Small intestine (tissue), 7 donors: ENCODE data around the gene TNFRSF8. TPM values are rescaled to one million over a fixed set of nuclear protein-coding genes. Genes with fewer than 3 reads are reported as not detected.

ENCODE experiments used
- DNase-seq, 2 donors: peaks; one replicate each; pipeline versions ENCODE4 v3.0.0 to v3.0.0-alpha.2; 2013
- FAIRE-seq: peaks from 2 replicates; lab custom pipeline; 2012; peaks lifted over from hg19 to GRCh38; lab: Jason Lieb, UNC
- H3K27ac ChIP-seq, 3 donors: one replicate each; pipeline ENCODE4 v1.5.1; 2013; ENCODE audit warnings: low read length in 2 of 3, mild to moderate bottlenecking in 2 of 3, control low read depth in 1 of 3, inconsistent platforms in 1 of 3, low read depth in 1 of 3, moderate library complexity in 1 of 3
- H3K27me3 ChIP-seq, 3 donors: one replicate each; pipeline ENCODE4 v1.6.1; 2013; ENCODE audit warnings: low read length in 3 of 3, inconsistent platforms in 1 of 3; ENCODE audit not compliant: control insufficient read depth in 3 of 3, insufficient read depth in 3 of 3
- H3K36me3 ChIP-seq, 3 donors: one replicate each; pipeline ENCODE4 v1.6.1; 2013; ENCODE audit warnings: low read length in 3 of 3, inconsistent platforms in 1 of 3, low read depth in 1 of 3, mild to moderate bottlenecking in 1 of 3, moderate library complexity in 1 of 3; ENCODE audit not compliant: control insufficient read depth in 3 of 3, insufficient read depth in 2 of 3
- H3K4me1 ChIP-seq, 3 donors: one replicate each; pipeline ENCODE4 v1.6.1; 2013; ENCODE audit warnings: low read length in 2 of 3, inconsistent platforms in 1 of 3, low read depth in 1 of 3, mild to moderate bottlenecking in 1 of 3, moderate library complexity in 1 of 3; ENCODE audit not compliant: control insufficient read depth in 3 of 3, insufficient read depth in 2 of 3
- H3K4me3 ChIP-seq, 3 donors: one replicate each; pipeline ENCODE4 v1.5.1; 2013; ENCODE audit warnings: low read length in 3 of 3, control low read depth in 1 of 3, inconsistent platforms in 1 of 3, low read depth in 1 of 3, mild to moderate bottlenecking in 1 of 3, moderate library complexity in 1 of 3
- H3K9me3 ChIP-seq, 2 donors: one replicate each; pipeline ENCODE4 v1.6.1; 2013; ENCODE audit warnings: low read depth in 1 of 2, low read length in 1 of 2; ENCODE audit not compliant: control insufficient read depth in 2 of 2, insufficient read depth in 1 of 2
- WGBS, 3 donors: extraction: QIAGEN DNeasy Blood & Tissue Kit; methylation state at CpG; one replicate each; pipeline ENCODE4 v1.1.7; 2013; 5-methylcytosine and 5-hydroxymethylcytosine counted together
- polyA plus RNA-seq, 4 donors: library from polyadenylated mRNA; stranded (reverse) in 3 of 4; unstranded in 1 of 4; fragments of 200-250 nt in 3 of 4; fragments of 120-200 nt in 1 of 4; gene quantifications; one replicate each; pipeline versions ENCODE4 v1.2.1 to v1.2.3, GENCODE V29; 2013
- donor health status: healthy with polysubstance abuse.
- donor health status: control.
- donor health status: control.
- donor health status: Bipolar disorder and iron deficiency.
- donor health status: healthy.

The TNFRSF8 gene
- polyA plus RNA-seq, 4 donors = 0.10 to 2.1 (median 0.54) TPM; not detected in 1

GRCh38 chr1:12082988-12083387, 19.9 kb downstream of the TNFRSF8 start:
- peaks cover 0 to 4% (median 0%) of the 10 kb centered on the region in 3 donors for H3K27me3 ChIP-seq
- 85 to 92% (median 91%) methylated on average over 4 of the region's 4 CpGs for WGBS, 3 donors
- H3K9me3 ChIP-seq = peaks cover 0 to 6% of the 10 kb centered on the region in 2 donors
- H3K27ac ChIP-seq = no peak overlapping the region
- no peak for FAIRE-seq
- no peak overlapping the region for H3K4me3 ChIP-seq
- H3K4me1 ChIP-seq = no peaks in the 10 kb centered on the region
- no peak for DNase-seq
- no peaks in the 10 kb centered on the region for H3K36me3 ChIP-seq

GRCh38 chr1:12083766-12084165, 20.7 kb downstream of the TNFRSF8 start:
- H3K4me1 ChIP-seq = no peaks in the 10 kb centered on the region

GRCh38 chr1:12085643-12086260, 22.6 kb downstream of the TNFRSF8 start:
- Histone ChIP-seq H3K4me3 (no peak overlapping the region), H3K36me3 (no peaks in the 10 kb centered on the region), H3K27me3 (no peaks in the 10 kb centered on the region), H3K9me3 (peaks cover 0 to 6% of the 10 kb centered on the region in 2 donors), H3K27ac (no peak overlapping the region), H3K4me1 (no peaks in the 10 kb centered on the region)
- FAIRE-seq (no peak), DNase-seq (no peak)
- 66 to 78% (median 70%) methylated on average over 14 of the region's 14 CpGs for WGBS, 3 donors

More at GRCh38 chr1:12083766-12084165, 20.7 kb downstream of the TNFRSF8 start:
- no peak for FAIRE-seq
- Histone ChIP-seq H3K27ac (no peak overlapping the region), H3K9me3 (peaks cover 0 to 6% of the 10 kb centered on the region in 2 donors), H3K27me3 (peaks cover 0 to 1% (median 0%) of the 10 kb centered on the region in 3 donors), H3K36me3 (no peaks in the 10 kb centered on the region), H3K4me3 (no peak overlapping the region)
- WGBS, 3 donors = 82 to 89% (median 88%) methylated on average over 8 of the region's 8 CpGs
- no peak for DNase-seq

- DNase-seq = no peak
- H3K27me3 ChIP-seq = no peaks in the 10 kb centered on the region
- no peak overlapping the region for H3K4me3 ChIP-seq
- H3K9me3 ChIP-seq = peaks cover 0 to 3% of the 10 kb centered on the region in 2 donors
- WGBS, 3 donors = 49 to 63% (median 50%) methylated on average over 9 of the region's 9 CpGs
- no peak for FAIRE-seq
- no peaks in the 10 kb centered on the region for H3K4me1 ChIP-seq
- H3K36me3 ChIP-seq = no peaks in the 10 kb centered on the region
- H3K27ac ChIP-seq = no peak overlapping the region
These were observed 24.8 kb downstream of the TNFRSF8 start for GRCh38 chr1:12087797-12088314.

GRCh38 chr1:12088607-12089006, 25.5 kb downstream of the TNFRSF8 start:
- H3K27ac ChIP-seq = no peak overlapping the region
- FAIRE-seq (no peak), DNase-seq (no peak)

GRCh38 chr1:12090326-12090725, 27.2 kb downstream of the TNFRSF8 start:
- FAIRE-seq (no peak), DNase-seq (no peak)
- Histone ChIP-seq H3K27ac (no peak overlapping the region), H3K4me1 (no peaks in the 10 kb centered on the region), H3K4me3 (no peak overlapping the region), H3K36me3 (no peaks in the 10 kb centered on the region), H3K27me3 (no peaks in the 10 kb centered on the region), H3K9me3 (peaks cover 0 to 3% of the 10 kb centered on the region in 2 donors)
- WGBS, 3 donors = 83 to 87% (median 83%) methylated on average over 3 of the region's 3 CpGs

More at GRCh38 chr1:12088607-12089006, 25.5 kb downstream of the TNFRSF8 start:
- Histone ChIP-seq H3K9me3 (peaks cover 0 to 3% of the 10 kb centered on the region in 2 donors), H3K36me3 (no peaks in the 10 kb centered on the region), H3K4me3 (no peak overlapping the region), H3K27me3 (no peaks in the 10 kb centered on the region), H3K4me1 (no peaks in the 10 kb centered on the region)
- 62 to 72% (median 71%) methylated on average over 3 to 6 of the region's 6 CpGs for WGBS, 3 donors

GRCh38 chr1:12091191-12091590, 28.1 kb downstream of the TNFRSF8 start:
- Histone ChIP-seq H3K36me3 (no peaks in the 10 kb centered on the region), H3K4me3 (no peak overlapping the region), H3K4me1 (no peaks in the 10 kb centered on the region), H3K9me3 (peaks cover 0 to 3% of the 10 kb centered on the region in 2 donors), H3K27me3 (no peaks in the 10 kb centered on the region), H3K27ac (no peak overlapping the region)
- FAIRE-seq (no peak), DNase-seq (no peak)
- WGBS, 3 donors = 78 to 88% (median 88%) methylated on average over 1 of the region's 1 CpG

- DNase-seq = no peak
- Histone ChIP-seq H3K4me1 (no peaks in the 10 kb centered on the region), H3K36me3 (no peaks in the 10 kb centered on the region), H3K4me3 (no peak overlapping the region), H3K27ac (no peak overlapping the region), H3K27me3 (no peaks in the 10 kb centered on the region), H3K9me3 (no peaks in the 10 kb centered on the region)
- no peak for FAIRE-seq
- WGBS, 3 donors = 73 to 87% (median 78%) methylated on average over 3 of the region's 3 CpGs
These were observed 31.1 kb downstream of the TNFRSF8 start for GRCh38 chr1:12094180-12094579.
